Neuronal stem cell (in vitro differentiated cells): ENCODE data around the gene ARHGAP29.

Experiments used
- DNase-seq: peaks from one replicate; pipeline ENCODE4 v3.0.0-alpha.2; 2013; ENCODE audit warnings: low spot score
- H2AFZ ChIP-seq: one replicate; pipeline ENCODE4 v1.6.1; 2013; ENCODE audit warnings: mild to moderate bottlenecking, low read length, inconsistent platforms
- H2AK5ac ChIP-seq: 2 replicates; pipeline ENCODE4 v1.6.1; 2013; ENCODE audit warnings: low read depth, mild to moderate bottlenecking, inconsistent platforms, low read length, moderate library complexity, mixed read lengths
- H2BK120ac ChIP-seq: 2 replicates; pipeline ENCODE4 v1.6.1; 2013; ENCODE audit warnings: low read depth, mild to moderate bottlenecking, inconsistent platforms, low read length, moderate library complexity, mixed read lengths
- H2BK12ac ChIP-seq: one replicate; pipeline ENCODE4 v1.6.1; 2013; ENCODE audit warnings: low read length, inconsistent platforms
- H2BK15ac ChIP-seq: 2 replicates; pipeline ENCODE4 v1.6.1; 2013; ENCODE audit warnings: mild to moderate bottlenecking, low read length, inconsistent platforms, mixed read lengths
- H2BK5ac ChIP-seq: one replicate; pipeline ENCODE4 v1.6.1; 2013; ENCODE audit warnings: inconsistent platforms, mild to moderate bottlenecking, low read length, moderate library complexity
- H3K14ac ChIP-seq: one replicate; pipeline ENCODE4 v1.6.1; 2013; ENCODE audit warnings: low read length, inconsistent platforms
- H3K18ac ChIP-seq: 2 replicates; pipeline ENCODE4 v1.6.1; 2013; ENCODE audit warnings: low read length, inconsistent platforms
- H3K23ac ChIP-seq: 2 replicates; pipeline ENCODE4 v1.6.1; 2013; ENCODE audit warnings: low read depth, mild to moderate bottlenecking, mixed read lengths, low read length, inconsistent platforms; ENCODE audit not compliant: poor library complexity
- H3K27ac ChIP-seq: replicated peaks from 3 replicates; pipeline ENCODE4 v1.5.1; 2013; ENCODE audit warnings: low read length, inconsistent platforms
- H3K27me3 ChIP-seq, 3 experiments: 2 replicates each; pipeline ENCODE4 v1.6.1; 2013; ENCODE audit warnings: low read length in 3 of 3, mild to moderate bottlenecking in 2 of 3, inconsistent platforms in 1 of 3, low read depth in 1 of 3, mixed read lengths in 1 of 3, moderate library complexity in 1 of 3; ENCODE audit not compliant: control insufficient read depth in 3 of 3, insufficient read depth in 3 of 3
- H3K36me3 ChIP-seq, 2 donors: replicated peaks in 1 of 2; 2 replicates each; pipeline ENCODE4 v1.6.1; 2013; ENCODE audit warnings: low read length in 2 of 2; ENCODE audit not compliant: control insufficient read depth in 2 of 2, insufficient read depth in 2 of 2
- H3K4ac ChIP-seq: 2 replicates; pipeline ENCODE4 v1.6.1; 2013; ENCODE audit warnings: inconsistent platforms, mild to moderate bottlenecking, low read length, moderate library complexity
- H3K4me1 ChIP-seq, 2 donors: 1 replicate in 1 of 2; 2 replicates in 1 of 2; pipeline ENCODE4 v1.6.1; 2013; ENCODE audit warnings: low read length in 2 of 2, low read depth in 1 of 2; ENCODE audit not compliant: control insufficient read depth in 2 of 2, insufficient read depth in 1 of 2
- H3K4me2 ChIP-seq: one replicate; pipeline ENCODE4 v1.6.1; 2013; ENCODE audit warnings: mild to moderate bottlenecking, low read length, inconsistent platforms; ENCODE audit not compliant: insufficient read depth, poor library complexity, severe bottlenecking
- H3K4me3 ChIP-seq, 2 donors: 2 replicates each; pipeline ENCODE4 v1.5.1; 2013; ENCODE audit warnings: low read length in 2 of 2, mild to moderate bottlenecking in 2 of 2, inconsistent platforms in 1 of 2, moderate library complexity in 1 of 2
- H3K79me1 ChIP-seq: one replicate; pipeline ENCODE4 v1.6.1; 2013; ENCODE audit warnings: low read depth, mild to moderate bottlenecking, inconsistent platforms, low read length, moderate library complexity
- H3K9ac ChIP-seq: one replicate; pipeline ENCODE4 v1.6.1; 2013; ENCODE audit warnings: mild to moderate bottlenecking, low read depth, low read length, inconsistent platforms; ENCODE audit not compliant: poor library complexity
- H3K9me3 ChIP-seq, 2 donors: replicated peaks in 1 of 2; 2 replicates each; pipeline versions ENCODE3 to v1.6.1; 2013; ENCODE audit warnings: low read length in 2 of 2, mild to moderate bottlenecking in 2 of 2, inconsistent platforms in 1 of 2, low read depth in 1 of 2, mixed read lengths in 1 of 2, moderate library complexity in 1 of 2; ENCODE audit not compliant: control insufficient read depth in 2 of 2, insufficient read depth in 1 of 2
- H4K8ac ChIP-seq: one replicate; pipeline ENCODE4 v1.6.1; 2013; ENCODE audit warnings: low read depth, mild to moderate bottlenecking, inconsistent platforms, low read length, moderate library complexity
- H4K91ac ChIP-seq: one replicate; pipeline ENCODE4 v1.6.1; 2013; ENCODE audit warnings: low read length, low read depth, mild to moderate bottlenecking, inconsistent platforms; ENCODE audit not compliant: poor library complexity
- WGBS, 2 donors: extraction: QIAGEN DNeasy Blood & Tissue Kit; methylation state at CpG; one replicate each; pipeline ENCODE4 v1.1.7; 2013; ENCODE audit warnings: missing lambda C conversion rate in 2 of 2, mixed read lengths in 1 of 2; ENCODE audit not compliant: insufficient read length in 2 of 2, insufficient replicate concordance in 1 of 2; ENCODE audit errors: extremely low coverage in 2 of 2; 5-methylcytosine and 5-hydroxymethylcytosine counted together

ARHGAP29 gene

GRCh38 chr1:94215955-94216354 lies 21.4 kb downstream of the ARHGAP29 start:
- H3K4me2 ChIP-seq, result no peak overlapping the region
- no peaks in the 10 kb centered on the region for H3K27me3 ChIP-seq
- no peak overlapping the region for H2AFZ ChIP-seq
- H3K4me1 ChIP-seq, result peaks cover 0 to 2% of the 10 kb centered on the region in 2 donors
- no peak overlapping the region for H3K4me3 ChIP-seq
- H3K36me3 ChIP-seq, result peaks cover 0 to 9% of the 10 kb centered on the region in 2 donors
- H3K27ac ChIP-seq, result no peak overlapping the region
- H3K4ac ChIP-seq, result no peak overlapping the region
- no peak overlapping the region for H3K23ac ChIP-seq
- no peak overlapping the region for H2BK5ac ChIP-seq
- no peak overlapping the region for H2BK120ac ChIP-seq
- no peaks in the 10 kb centered on the region for H3K79me1 ChIP-seq
- H2BK15ac ChIP-seq, result no peak overlapping the region
- no peak overlapping the region for H2BK12ac ChIP-seq
- peaks cover 0 to 3% of the 10 kb centered on the region in 2 donors for H3K9me3 ChIP-seq
- H3K9ac ChIP-seq, result no peak overlapping the region
- no peak overlapping the region for H3K14ac ChIP-seq
- H4K8ac ChIP-seq, result no peak overlapping the region
- no peak overlapping the region for H4K91ac ChIP-seq
- no peak for DNase-seq
- H2AK5ac ChIP-seq, result no peak overlapping the region
- H3K18ac ChIP-seq, result no peak overlapping the region

GRCh38 chr1:94209982-94210381 lies 27.4 kb downstream of the ARHGAP29 start:
- no peak overlapping the region for H2AFZ ChIP-seq
- H2BK120ac ChIP-seq, result no peak overlapping the region
- no peaks in the 10 kb centered on the region for H3K4me1 ChIP-seq
- H3K14ac ChIP-seq, result no peak overlapping the region
- no peak overlapping the region for H2AK5ac ChIP-seq
- no peak overlapping the region for H3K4me3 ChIP-seq
- no peak overlapping the region for H3K23ac ChIP-seq
- no peaks in the 10 kb centered on the region for H3K79me1 ChIP-seq
- H4K8ac ChIP-seq, result no peak overlapping the region
- H3K4me2 ChIP-seq, result no peak overlapping the region
- WGBS, 2 donors, result no CpG with 5 or more reads among the region's 1 CpG
- no peak for DNase-seq
- no peak overlapping the region for H3K18ac ChIP-seq
- H2BK12ac ChIP-seq, result no peak overlapping the region
- H3K27ac ChIP-seq, result no peak overlapping the region
- no peaks in the 10 kb centered on the region for H3K27me3 ChIP-seq
- H3K4ac ChIP-seq, result no peak overlapping the region
- H2BK15ac ChIP-seq, result no peak overlapping the region
- H3K9ac ChIP-seq, result no peak overlapping the region
- H3K9me3 ChIP-seq, result peaks cover 0 to 9% of the 10 kb centered on the region in 2 donors
- peaks cover 0 to 4% of the 10 kb centered on the region in 2 donors for H3K36me3 ChIP-seq
- H4K91ac ChIP-seq, result no peak overlapping the region
- no peak overlapping the region for H2BK5ac ChIP-seq

GRCh38 chr1:94209425-94209824 lies 28.0 kb downstream of the ARHGAP29 start:
- Histone ChIP-seq H4K8ac (no peak overlapping the region), H3K14ac (no peak overlapping the region), H3K4me1 (no peaks in the 10 kb centered on the region), H4K91ac (no peak overlapping the region), H3K4me3 (no peak overlapping the region), H2BK120ac (no peak overlapping the region), H3K4me2 (no peak overlapping the region), H2AK5ac (no peak overlapping the region), H3K23ac (no peak overlapping the region), H3K27ac (no peak overlapping the region), H3K18ac (no peak overlapping the region), H2AFZ (no peak overlapping the region), H3K27me3 (no peaks in the 10 kb centered on the region), H3K9ac (no peak overlapping the region), H2BK12ac (no peak overlapping the region), H3K9me3 (peaks cover 0 to 9% of the 10 kb centered on the region in 2 donors), H2BK5ac (no peak overlapping the region), H3K4ac (no peak overlapping the region), H3K79me1 (no peaks in the 10 kb centered on the region), H3K36me3 (peaks cover 0 to 6% of the 10 kb centered on the region in 2 donors), H2BK15ac (no peak overlapping the region)
- no peak for DNase-seq

- H3K79me1 ChIP-seq, result no peaks in the 10 kb centered on the region
- H3K36me3 ChIP-seq, result peaks cover 0 to 19% of the 10 kb centered on the region in 2 donors
- WGBS, 2 donors, result no CpG with 5 or more reads among the region's 3 CpGs
- no peak overlapping the region for H3K27ac ChIP-seq
- H2BK12ac ChIP-seq, result no peak overlapping the region
- DNase-seq, result no peak
- H2AFZ ChIP-seq, result no peak overlapping the region
- no peak overlapping the region for H2BK5ac ChIP-seq
- H3K4ac ChIP-seq, result no peak overlapping the region
- no peak overlapping the region for H3K14ac ChIP-seq
- H2AK5ac ChIP-seq, result no peak overlapping the region
- H2BK120ac ChIP-seq, result no peak overlapping the region
- H4K91ac ChIP-seq, result no peak overlapping the region
- no peak overlapping the region for H3K9ac ChIP-seq
- no peak overlapping the region for H3K18ac ChIP-seq
- H3K4me3 ChIP-seq, result no peak overlapping the region
- peaks cover 0 to 9% of the 10 kb centered on the region in 2 donors for H3K9me3 ChIP-seq
- no peaks in the 10 kb centered on the region for H3K4me1 ChIP-seq
- no peak overlapping the region for H3K4me2 ChIP-seq
- H3K27me3 ChIP-seq, result no peaks in the 10 kb centered on the region
- no peak overlapping the region for H2BK15ac ChIP-seq
- no peak overlapping the region for H3K23ac ChIP-seq
- no peak overlapping the region for H4K8ac ChIP-seq
These were observed 29.7 kb downstream of the ARHGAP29 start for GRCh38 chr1:94207695-94208094.
